ENCODE results near the gene GP2.
"Not testable (repeated sequence)": the region's sequence is repeated elsewhere in the genome, so short reads cannot be mapped to it uniquely, and the experiment has no call there.

The GP2 gene

DNA sequence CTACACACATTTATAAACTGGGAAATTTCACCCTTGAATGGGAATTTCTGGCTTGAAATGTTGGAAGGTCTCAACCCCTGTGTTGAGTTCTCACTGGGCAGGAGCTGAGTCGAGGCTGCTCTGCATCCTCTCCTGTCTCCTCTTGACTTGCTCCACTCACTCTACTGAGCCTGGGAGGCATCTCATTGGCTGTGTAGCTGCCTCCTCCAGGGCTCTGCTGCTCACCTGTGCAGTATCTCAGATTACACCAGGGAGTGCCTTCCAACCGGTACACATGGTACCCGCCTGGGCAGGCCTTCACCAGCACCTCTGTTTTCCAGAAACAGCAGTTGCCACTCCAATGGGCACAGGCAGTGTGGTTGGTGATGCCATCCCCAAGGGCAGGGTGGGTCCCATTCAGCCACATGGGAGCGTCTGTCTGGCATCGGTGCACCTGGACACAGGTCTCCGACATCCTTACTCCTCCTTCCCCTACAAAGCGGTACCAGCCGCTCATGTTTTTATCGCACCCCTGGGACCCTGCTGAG, 3.7 kb downstream of the GP2 start:
- DNase-seq, result no peak

DNA sequence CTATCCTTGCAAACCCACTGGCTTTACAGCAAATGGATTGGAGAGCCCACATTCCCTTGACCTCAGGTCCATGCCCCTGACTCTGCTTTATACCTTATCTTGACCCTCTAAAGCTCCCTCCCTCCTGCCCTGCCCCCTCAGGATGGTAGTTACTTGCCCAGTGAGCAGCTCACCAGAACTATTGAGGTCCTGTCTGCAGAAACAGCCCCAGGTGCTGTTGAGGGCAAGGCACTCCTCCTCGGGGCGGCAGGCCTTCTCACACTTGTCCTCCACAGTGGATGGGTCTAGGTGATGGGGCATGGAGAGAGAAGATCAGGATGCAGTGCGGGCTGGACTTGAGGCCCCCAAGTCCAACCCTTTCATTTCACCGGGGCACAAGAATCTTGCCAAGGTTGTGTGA, 4.6 kb downstream of the GP2 start:
- DNase-seq, result no peak

DNA sequence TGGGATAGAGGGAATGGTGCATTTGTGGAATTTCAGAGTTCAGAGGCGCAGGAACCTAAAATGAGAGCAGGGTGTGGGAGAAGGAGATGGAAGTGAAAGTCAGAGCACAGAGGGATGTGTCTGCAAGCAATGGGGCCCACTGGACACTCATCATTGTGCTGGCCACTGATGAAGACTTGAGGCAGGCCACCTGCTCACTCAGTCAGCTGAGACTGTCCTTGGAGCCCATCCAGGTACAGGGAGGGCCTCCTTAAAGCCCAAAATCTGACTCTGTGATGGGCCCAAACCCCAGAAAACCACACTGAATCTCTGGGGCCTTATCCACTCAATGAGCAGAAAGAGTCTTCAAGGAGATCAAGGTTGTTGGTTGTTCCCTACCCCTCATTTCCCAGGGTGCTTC, 5.6 kb downstream of the GP2 start:
- no peak for DNase-seq

DNA sequence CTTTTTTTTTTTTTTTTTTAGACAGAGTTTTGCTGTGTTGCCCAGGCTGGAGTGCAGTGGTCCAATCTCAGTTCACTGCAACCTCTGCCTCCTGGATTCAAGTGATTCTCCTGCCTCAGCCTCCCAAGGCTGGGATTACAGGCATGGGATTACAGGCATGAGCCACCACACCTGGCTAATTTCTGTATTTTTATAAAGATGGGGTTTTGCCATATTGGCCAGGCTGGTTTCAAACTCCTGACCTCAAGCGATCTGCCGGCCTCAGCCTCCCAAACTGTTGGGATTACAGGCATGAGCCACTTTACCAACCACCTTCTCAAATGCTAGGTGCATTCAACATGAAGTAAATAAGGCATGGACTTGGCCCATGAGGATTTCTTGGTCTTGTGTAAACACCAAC, 6.3 kb downstream of the GP2 start:
- DNase-seq, result not testable (repeated sequence)

DNA sequence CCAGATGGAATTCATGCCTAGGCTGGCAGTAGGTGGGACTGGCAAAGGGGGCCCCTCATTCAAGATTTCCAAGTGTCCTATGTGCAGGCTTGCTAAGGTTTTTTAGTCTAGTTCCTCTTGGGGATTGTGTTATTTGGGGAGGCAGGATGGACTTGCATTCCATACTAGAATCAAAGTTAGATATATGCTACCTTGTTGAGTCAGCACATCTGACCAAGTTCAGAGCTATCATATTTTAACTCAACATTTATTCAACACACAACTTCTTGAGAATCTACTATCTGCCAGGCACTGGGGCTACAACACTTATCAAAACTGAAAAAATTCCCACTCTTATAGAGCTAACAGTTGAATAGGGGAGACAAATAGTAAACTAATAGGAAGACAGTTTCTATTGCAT, 6.7 kb downstream of the GP2 start:
- DNase-seq, result no peak

DNA sequence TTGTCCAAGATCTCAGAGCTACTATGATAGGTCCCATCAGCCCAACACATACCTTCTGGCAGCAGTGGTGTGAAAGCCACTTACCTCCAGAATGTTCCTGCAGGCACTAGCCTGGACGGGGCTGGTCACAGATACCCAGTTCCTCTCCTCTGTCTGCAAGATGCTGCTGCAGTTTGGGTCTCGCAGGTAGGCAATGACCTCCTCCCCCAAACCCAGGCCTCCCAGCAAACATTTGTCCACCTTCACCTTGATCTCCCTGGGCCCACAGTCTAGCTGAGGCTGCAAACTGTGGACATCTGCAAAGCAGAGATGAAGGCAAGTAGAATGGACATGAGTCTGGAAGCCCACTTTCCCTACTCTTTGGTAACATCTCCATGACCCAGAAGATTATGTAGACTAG, 7.1 kb downstream of the GP2 start:
- no peak for DNase-seq

DNA sequence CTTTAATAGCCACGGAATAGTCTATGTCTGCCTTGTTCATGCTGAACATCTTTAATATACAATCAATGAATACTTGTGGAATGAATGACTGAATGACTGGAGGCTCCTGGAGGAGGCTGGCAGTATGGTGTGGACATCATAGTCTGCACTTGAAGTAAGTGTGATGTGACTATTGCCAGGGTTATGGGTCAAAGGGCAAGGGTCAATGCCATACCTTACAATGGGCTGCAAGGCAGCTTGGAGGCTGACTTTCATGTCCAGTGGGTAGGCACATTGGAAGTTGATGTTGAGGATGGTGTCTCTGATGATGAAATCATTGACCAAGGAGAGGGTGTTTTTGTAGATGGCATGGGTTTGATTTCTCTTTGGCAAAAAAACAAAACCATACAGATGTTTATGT, 7.9 kb downstream of the GP2 start:
- DNase-seq, result no peak

DNA sequence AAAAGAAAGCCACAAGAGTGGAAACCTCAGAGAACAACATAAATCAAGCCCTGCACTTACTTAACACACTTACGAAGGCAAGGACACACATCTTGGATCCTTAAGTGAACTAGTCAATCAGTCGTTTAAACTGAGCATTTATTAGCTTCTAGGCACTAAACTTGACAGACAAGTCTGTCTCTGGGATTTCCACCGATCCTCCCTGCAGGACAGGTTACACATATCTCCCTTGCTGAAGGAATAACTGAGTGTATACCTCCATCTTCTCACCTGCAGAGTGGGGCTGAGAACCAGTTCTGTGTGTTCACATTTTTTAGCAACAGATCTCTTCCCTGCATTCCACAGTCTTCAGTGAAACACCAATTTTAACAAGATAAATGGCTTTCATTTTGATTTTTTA, 8.9 kb downstream of the GP2 start:
- DNase-seq, result no peak

DNA sequence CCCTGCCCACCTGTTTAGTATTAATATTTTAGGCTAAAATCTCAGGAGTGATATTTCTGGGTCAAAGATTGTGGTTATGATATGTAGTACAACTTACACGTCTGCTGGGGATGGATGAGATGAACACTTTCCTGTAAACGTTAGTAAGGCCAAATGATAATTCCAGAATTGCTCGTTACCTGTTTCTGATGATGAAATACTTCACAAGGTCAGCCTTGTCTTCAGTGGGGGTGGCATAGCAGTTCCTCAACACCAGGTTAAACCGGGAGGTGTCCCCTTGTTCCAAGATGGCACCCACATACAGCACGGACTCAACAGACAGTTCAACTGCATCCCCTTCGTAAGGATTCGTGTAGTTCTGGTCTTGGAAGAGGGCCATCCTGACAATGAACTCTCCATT, 9.3 kb downstream of the GP2 start:
- DNase-seq, result no peak

DNA sequence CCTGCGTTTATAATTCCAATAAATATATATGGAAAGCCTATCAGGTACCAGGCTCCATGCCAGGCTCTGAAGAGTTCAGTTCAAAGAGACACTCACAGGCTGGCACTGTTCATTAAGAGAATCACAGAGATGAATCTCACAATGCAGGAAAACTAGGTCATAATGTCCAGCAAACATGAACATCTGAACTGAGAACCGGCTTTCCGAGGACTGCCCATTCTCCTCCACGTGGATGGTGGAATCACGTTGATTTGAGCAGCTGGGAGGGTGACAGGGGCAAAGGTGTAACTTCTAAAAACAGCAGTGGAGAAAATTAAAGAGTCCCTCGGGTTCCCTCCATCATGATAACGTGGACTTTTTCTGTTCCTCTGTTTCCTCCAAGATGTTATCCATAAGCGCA, 10.2 kb downstream of the GP2 start:
- DNase-seq, result no peak

DNA sequence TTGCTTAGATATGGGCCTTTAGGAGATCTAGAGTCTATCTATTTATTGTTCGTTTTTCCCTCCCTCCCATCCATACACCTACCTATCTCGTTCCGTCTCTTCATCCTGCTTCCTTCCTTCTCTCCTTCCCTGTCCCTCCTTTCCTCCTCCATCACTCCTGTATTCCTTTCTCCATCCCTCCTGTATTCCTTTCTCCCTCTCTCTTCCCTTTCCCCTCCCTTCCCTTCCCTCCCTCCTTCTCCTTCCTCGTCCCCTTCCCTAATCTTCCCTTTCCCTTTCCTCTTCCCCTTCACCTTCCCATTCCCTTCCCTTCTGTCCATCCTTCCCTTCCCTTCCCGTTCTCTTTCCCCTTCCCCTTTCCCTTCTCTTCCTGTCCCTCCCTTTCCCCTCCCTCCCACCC, 10.6 kb downstream of the GP2 start:
- no peak for DNase-seq

DNA sequence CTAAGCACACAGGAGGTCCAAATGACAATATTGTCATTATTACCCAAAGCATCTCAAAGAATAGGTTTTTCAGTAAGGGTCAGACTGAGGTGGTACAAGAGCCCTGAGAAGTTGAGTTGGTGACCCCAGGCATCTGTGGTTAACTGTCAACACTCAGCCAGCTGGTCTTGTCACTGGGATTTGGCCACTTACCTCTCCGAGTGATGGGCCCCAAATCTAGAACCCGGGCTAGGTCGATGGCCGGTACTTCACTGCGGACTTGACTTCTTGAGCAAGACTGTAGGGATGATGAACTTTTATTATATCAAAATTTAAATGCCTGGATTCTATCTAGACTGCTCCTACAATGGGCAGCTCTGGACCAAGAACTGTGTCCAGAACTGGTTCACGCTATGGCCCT, 11.5 kb downstream of the GP2 start:
- no peak for DNase-seq

DNA sequence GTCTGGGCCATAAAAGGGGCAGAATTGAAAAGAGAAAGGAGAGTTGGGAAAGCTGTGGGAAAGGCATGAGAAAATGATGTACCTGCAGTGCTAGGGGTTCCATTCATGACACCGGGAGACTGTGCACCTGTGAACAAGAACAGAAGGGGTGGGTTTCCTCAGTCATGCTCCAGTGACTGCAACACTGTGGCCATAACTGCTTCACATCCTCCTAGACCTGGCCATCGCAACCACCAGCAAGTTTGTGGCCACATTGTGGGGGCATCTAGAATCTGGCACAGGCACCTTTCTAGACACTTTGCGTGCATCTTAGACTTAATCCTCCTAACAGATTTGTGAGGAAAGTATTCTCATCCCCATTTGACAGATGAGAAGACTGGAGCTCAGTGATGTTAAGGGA, 12.7 kb downstream of the GP2 start:
- no peak for DNase-seq

DNA sequence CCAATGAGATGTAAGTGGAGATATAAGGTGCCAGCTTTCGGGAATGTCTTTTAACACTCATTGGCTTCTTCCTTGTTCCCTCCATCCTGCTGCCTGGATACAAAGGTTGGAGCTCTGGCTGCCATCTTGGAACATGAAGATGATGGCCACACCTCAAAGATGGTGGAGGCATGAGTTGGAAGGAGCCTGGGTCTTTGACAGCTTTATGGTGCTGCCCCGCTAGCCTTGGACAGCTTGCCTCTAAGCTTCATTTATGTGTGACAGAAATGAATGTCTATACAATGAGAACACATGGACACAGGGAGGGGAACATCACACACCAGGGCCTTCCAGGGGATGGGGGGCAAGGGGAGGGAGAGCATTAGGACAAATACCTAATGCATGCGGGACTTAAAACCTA, 13.6 kb downstream of the GP2 start:
- no peak for DNase-seq

DNA sequence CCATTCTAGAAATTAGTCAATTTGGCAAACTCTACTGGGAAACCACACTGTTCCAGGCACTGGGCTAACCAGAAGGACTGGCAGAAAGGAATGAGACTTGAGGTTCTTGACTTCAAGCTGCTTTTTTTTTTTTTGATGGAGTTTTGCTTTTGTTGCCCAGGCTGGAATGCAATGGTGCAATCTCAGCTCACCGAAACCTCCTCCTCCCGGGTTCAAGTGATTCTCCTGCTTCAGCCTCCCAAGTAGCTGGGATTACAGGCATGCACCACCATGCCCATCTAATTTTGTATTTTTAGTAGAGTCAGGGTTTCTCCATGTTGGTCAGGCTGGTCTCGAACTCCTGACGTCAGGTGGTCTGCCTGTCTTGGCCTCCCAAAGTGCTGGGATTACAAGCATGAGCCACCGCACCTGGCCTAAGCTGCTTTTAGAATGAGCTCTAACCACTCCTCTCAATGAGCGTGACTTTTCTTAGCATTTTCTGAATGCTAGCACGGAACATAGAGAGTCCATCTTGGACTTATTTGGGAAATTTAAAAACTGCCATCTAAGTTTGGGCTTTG, 14.7 kb downstream of the GP2 start:
- not testable (repeated sequence) for DNase-seq

DNA sequence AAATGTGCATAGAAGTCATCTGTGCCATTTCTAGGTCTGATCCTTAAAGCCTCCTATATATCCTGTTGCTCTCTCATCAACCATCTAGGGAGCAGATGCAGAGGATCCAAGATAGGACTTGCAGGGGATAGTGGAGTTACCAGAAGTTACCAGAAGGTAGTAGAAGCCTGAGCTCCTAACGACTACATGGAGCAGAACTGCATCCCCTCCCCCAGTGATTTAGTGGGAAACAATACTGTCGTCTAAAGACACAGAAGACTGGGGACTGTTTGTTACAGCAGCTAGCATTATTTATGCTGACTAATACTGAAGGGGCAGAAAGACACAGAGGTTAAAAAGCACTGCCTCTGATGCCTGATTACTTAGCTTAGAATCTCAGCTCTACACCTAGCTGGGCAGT, 15.8 kb downstream of the GP2 start:
- DNase-seq, result no peak

DNA sequence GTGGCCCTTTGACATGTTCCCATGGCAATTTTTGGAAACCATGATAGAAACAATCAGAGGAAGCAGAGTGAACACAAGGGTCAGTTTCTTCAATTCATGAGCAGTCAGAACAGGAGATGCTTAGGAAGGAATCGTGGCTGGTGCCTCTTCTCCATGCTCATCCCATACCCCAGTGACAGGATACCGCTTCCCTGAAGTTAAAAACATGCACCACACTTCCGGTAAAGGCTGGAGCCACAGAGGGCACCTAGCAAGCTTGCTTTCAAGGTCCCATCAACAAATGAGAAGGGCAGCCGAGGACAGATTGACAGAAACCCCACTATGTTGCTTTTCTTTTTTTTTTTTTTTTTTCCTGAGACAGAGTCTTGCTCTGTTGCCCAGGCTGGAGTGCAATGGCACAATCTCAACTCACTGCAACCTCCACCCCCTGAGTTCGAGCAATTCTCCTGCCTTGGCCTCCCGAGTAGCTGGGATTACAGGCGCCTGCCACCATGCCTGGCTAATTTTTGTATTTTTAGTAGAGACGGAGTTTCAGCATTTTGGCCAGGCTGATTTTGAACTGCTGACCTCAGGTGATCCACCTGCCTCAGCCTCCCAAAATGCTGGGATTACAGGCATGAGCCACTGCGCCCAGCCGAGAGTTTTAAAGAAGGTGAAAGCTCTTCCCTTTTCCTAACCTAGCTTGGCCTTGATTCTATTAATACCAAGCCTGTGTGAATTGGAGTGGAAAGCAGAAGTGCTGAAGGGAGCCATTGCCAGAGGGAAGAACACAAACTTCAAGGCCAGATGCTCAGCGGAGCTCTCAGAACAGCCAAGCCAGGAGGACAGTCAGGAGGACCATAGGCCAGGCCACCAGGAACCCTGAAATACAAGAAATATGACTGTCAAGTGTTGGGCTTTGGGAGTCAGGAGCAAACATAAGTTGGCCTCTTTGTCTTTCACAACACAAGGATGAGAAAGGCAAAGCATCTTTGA, 16.6 kb downstream of the GP2 start:
- DNase-seq, result no peak

DNA sequence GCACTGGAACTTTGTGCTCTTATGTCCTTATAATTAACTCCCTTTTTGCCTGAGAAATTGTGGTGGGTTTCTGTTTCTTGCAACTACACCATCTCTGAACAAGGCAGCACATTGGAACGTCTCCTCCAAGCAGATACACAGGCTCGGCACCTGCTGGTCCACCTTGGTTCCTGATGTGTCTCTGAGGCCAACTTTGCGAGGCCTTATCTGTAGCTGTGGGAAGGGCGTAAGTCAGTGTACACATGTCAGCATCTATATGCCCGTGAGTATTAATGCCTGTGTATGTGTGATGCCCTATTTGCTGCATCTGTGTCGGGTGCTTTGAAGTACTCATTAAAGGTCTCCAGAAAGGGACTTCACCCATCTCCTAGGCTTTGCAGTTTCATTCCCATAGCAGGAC, 17.5 kb downstream of the GP2 start:
- DNase-seq, result no peak

DNA sequence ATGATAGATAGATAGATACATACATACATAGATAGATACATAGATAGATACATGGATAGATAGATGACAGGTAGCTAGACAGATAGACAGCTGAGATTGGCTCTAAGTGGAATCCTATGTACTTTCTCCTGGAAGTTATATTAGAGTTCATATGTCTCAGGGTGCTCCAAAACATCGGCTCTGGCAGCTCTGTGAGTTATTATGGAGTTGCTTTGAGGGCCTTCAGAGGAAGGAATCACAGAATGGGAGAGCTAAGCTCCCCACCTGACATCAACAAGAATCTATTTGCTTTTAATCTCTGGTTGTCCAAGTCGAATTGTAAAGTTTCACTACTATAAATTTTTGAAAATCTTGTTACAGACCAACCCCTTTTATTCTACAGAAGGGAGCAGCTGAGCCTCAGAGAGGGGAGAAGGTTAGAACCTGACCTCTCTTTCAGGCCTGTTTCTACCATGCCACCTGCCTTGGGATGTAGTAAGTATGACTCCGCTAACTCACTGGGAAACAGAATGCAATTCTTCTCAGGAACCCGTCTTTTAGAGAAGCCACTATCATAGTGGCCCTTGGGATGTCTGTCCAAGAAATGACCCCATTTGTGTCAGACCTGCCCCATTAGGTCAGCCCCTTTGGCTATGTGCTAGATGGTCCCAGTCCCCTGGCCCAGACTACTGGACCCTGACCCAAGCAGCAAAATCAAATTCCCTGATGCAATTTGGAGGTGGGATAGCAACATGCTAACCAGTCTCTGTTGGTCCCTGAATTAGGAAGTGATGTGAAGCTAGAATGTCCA, 18.3 kb downstream of the GP2 start:
- no peak for DNase-seq

DNA sequence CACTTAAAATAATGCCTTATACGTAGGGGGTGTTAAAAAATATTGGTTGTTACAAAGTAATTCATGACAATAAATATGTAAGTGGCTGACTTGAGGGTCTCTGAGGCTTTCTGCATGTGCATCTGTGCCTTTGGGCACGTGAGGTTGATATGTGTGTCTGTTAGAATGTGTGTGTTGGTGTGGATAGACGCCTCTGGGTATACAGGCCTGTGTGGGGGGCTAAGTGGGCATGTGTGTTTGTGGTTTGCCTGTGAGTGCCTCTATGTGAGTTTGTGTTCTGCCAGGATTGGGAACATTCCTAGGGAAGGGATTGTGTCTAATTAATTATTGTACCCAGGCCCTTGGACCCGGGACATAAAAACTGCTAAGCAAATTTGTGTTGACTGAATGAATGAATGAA, 19.0 kb downstream of the GP2 start:
- DNase-seq, result no peak

DNA sequence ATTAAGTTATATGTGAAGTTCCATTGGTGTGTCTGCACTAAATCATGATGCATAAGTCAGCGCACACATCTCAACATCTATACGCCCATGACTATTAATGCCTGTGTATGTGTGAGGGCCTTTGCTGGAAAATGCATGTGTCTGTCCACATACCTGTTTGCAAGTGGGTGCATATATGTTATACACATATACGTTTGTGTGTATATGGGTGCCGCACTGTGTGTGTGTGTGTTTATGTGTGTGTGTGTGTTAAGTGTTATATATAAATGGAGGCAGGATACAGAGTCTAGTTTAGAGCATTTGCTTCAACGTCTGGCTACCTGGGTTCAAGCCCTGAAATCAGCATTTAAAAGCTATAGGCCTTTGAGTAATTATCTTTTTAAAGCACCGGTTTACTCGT, 19.5 kb downstream of the GP2 start:
- no peak for DNase-seq

DNA sequence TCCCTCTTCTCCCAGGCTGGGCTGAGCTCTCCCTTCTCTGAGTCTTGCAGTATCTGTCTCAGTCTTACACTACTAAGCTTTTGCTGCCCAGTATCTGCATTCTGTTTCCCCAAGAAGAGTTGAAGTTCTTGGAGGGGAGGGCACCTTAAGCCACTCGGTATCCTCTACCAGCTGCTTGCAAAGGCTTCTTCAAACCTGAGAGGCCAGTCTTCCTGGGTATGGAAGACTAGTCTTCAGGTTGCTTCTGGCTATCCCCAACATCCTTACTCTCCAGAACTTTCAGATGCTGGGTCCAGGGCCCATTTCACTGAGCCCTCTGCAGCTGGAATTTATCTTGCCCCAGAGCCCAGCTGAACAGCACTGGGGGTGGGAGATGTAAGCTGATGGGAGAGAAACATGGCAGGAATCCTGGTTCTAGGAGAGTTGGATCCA, 20.1 kb downstream of the GP2 start:
- DNase-seq, result no peak

DNA sequence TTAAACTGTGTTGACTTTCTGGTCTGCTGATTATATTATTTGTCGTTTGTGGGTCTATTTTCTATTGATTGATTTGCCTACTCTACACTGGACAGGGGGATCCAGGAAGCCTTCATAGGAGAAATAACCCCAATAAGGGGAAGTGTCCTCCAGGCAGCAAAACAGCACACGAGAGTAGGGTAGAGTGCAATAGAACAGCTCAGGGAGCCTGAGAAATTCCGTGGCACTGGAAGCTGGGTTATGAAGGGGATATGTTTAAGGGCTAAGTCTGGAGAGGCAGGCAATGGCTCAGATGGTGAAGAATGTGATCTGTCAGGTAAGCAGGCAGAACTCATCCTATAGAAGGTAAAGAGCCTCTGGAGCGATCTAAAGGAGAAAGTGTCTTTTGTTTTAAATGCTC, 20.9 kb downstream of the GP2 start:
- DNase-seq, result no peak

DNA sequence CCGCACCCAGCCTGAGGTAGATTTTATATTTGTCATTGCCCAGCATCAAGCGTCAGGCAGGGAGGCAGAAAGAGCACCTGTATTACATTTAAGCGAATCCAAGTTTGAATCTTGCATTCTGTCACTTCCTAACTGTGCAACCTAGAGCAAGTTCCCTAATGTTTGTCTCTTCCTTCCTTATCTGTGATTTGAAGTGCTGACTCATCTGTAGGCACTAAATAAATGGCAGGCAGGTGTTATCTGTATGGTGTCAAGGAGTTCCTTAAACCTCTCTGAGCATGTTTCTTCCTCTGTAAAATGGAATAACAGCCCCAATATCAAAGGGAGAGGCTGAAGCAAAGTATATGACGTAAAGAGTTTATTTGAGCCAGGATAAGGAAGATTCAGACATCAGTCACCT, 24.3 kb downstream of the GP2 start:
- DNase-seq, result no peak
